SK-N-SH (cell line): Measurements from ENCODE around the gene EIPR1. TPM values are rescaled to one million over a fixed set of nuclear protein-coding genes. Genes with fewer than 3 reads are reported as not detected.

Experiments
- CTCF ChIA-PET: fragments of 300-600, 350-600 bp; formaldehyde crosslinking; extraction: SDS; loops from one replicate; lab custom pipeline; 2021; lab: Yijun Ruan, JAX
- POLR2A ChIA-PET: fragments of 350-600 bp; sonication (Branson Sonifier 250); formaldehyde crosslinking; extraction: SDS; loops from one replicate; lab custom pipeline; 2020; ENCODE audit warnings: antibody characterized with exemption, inconsistent platforms; lab: Yijun Ruan, JAX
- DNase-seq: peaks from one replicate; pipeline ENCODE4 v3.0.0; 2012
- H2AFZ ChIP-seq: fragments of 200-600 bp; sonication (generic); 2 replicates; pipeline ENCODE4 v1.8.1; 2016; ENCODE audit warnings: antibody characterized with exemption, mild to moderate bottlenecking, low read depth
- H3F3A ChIP-seq: fragments of 200-600 bp; sonication (generic); replicated peaks from 2 replicates; pipeline ENCODE3; 2016; ENCODE audit warnings: antibody characterized with exemption, mild to moderate bottlenecking; ENCODE audit not compliant: insufficient read depth
- H3K27ac ChIP-seq, 2 experiments: fragments of 200-500 bp in 1 of 2; fragments of 200-600 bp in 1 of 2; sonication (Bioruptor generic) in 1 of 2; sonication (generic), shearing (Covaris generic) in 1 of 2; 2 replicates each; pipeline versions ENCODE4 v1.5.1 to v1.6.1; 2014 to 2016; ENCODE audit warnings: low read depth in 2 of 2, inconsistent platforms in 1 of 2, low read length in 1 of 2, mild to moderate bottlenecking in 1 of 2, mixed read lengths in 1 of 2
- H3K27me3 ChIP-seq: fragments of 200-600 bp; sonication (generic), shearing (Covaris generic); 2 replicates; pipeline ENCODE4 v1.6.1; 2016; ENCODE audit warnings: mixed run types; ENCODE audit not compliant: insufficient read depth
- H3K36me3 ChIP-seq, 2 experiments: fragments of 200-500 bp in 1 of 2; fragments of 200-600 bp in 1 of 2; sonication (Bioruptor generic) in 1 of 2; sonication (generic) in 1 of 2; replicated peaks in 1 of 2; 2 replicates each; pipeline versions ENCODE3 to v1.5.1; 2014 to 2016; ENCODE audit warnings: low read length in 1 of 2, mild to moderate bottlenecking in 1 of 2; ENCODE audit not compliant: insufficient read depth in 2 of 2, control insufficient read depth in 1 of 2
- H3K4me1 ChIP-seq, 2 experiments: fragments of 200-500 bp in 1 of 2; fragments of 200-600 bp in 1 of 2; sonication (Bioruptor generic) in 1 of 2; sonication (generic), shearing (Covaris generic) in 1 of 2; 2 replicates each; pipeline versions ENCODE4 v1.5.1 to v1.6.1; 2014 to 2016; ENCODE audit warnings: low read depth in 1 of 2, low read length in 1 of 2, mixed run types in 1 of 2; ENCODE audit not compliant: insufficient read depth in 2 of 2, control insufficient read depth in 1 of 2
- H3K4me2 ChIP-seq: fragments of 200-600 bp; sonication (generic), shearing (Covaris generic); 2 replicates; pipeline ENCODE4 v1.6.1; 2017; ENCODE audit warnings: mixed run types
- H3K4me3 ChIP-seq, 2 experiments: fragments of 200-500 bp in 1 of 2; fragments of 200-600 bp in 1 of 2; sonication (Bioruptor generic) in 1 of 2; sonication (generic), shearing (Covaris generic) in 1 of 2; 2 replicates each; pipeline versions ENCODE4 v1.5.1 to v1.8.1; 2014 to 2016; ENCODE audit warnings: low read depth in 2 of 2, inconsistent platforms in 1 of 2, low read length in 1 of 2, mild to moderate bottlenecking in 1 of 2, mixed read lengths in 1 of 2, moderate library complexity in 1 of 2
- H3K79me2 ChIP-seq: fragments of 200-600 bp; sonication (generic); 2 replicates; pipeline ENCODE4 v1.8.1; 2017; ENCODE audit warnings: mild to moderate bottlenecking; ENCODE audit not compliant: insufficient read depth
- H3K9ac ChIP-seq: fragments of 200-600 bp; sonication (generic); 2 replicates; pipeline ENCODE4 v1.6.1; 2017; ENCODE audit warnings: mixed run types
- H3K9me2 ChIP-seq: fragments of 200-600 bp; sonication (generic); 2 replicates; pipeline ENCODE4 v1.6.1; 2017; ENCODE audit warnings: mixed run types
- H3K9me3 ChIP-seq: fragments of 200-600 bp; sonication (generic); 2 replicates; pipeline ENCODE4 v1.6.1; 2017; ENCODE audit warnings: mixed run types, mild to moderate bottlenecking, moderate library complexity
- H4K20me1 ChIP-seq: fragments of 200-600 bp; sonication (generic); 2 replicates; pipeline ENCODE4 v1.6.1; 2017; ENCODE audit warnings: mild to moderate bottlenecking, mixed run types; ENCODE audit not compliant: insufficient read depth
- ELF1 ChIP-seq: IDR thresholded peaks from 2 replicates; pipeline ENCODE4 v1.4.0; 2012
- FOXJ3 ChIP-seq: sonication (generic); formaldehyde crosslinking; IDR thresholded peaks from 2 replicates; pipeline ENCODE4 v1.5.1; 2020; ENCODE audit warnings: mild to moderate bottlenecking, missing genetic modification reagents
- FOXM1 ChIP-seq: IDR thresholded peaks from 2 replicates; pipeline ENCODE4 v1.4.0; 2012; ENCODE audit warnings: low read depth, mild to moderate bottlenecking
- GABPA ChIP-seq: IDR thresholded peaks from 2 replicates; pipeline ENCODE4 v1.4.0; 2012; ENCODE audit warnings: low read depth, mild to moderate bottlenecking
- MEF2A ChIP-seq: IDR thresholded peaks from 2 replicates; pipeline ENCODE4 v1.4.0; 2012; ENCODE audit warnings: low read depth, borderline replicate concordance
- NFIC ChIP-seq: IDR thresholded peaks from 2 replicates; pipeline ENCODE4 v1.4.0; 2012; ENCODE audit warnings: borderline replicate concordance
- NRF1 ChIP-seq: IDR thresholded peaks from 2 replicates; pipeline ENCODE4 v1.6.1; 2012; ENCODE audit warnings: low read depth, mild to moderate bottlenecking, low read length
- POLR2AphosphoS5 ChIP-seq: IDR thresholded peaks from 2 replicates; pipeline ENCODE4 v1.6.1; 2012; ENCODE audit warnings: low read depth, low read length
- RFX5 ChIP-seq: IDR thresholded peaks from 2 replicates; pipeline ENCODE4 v1.6.1; 2012; ENCODE audit warnings: mild to moderate bottlenecking, improper control_type of control experiment, low read length
- TEAD4 ChIP-seq: IDR thresholded peaks from 2 replicates; pipeline ENCODE4 v1.4.0; 2012; ENCODE audit warnings: mild to moderate bottlenecking, borderline replicate concordance; ENCODE audit not compliant: insufficient read depth
- YY1 ChIP-seq: IDR thresholded peaks from 2 replicates; pipeline ENCODE4 v1.4.0; 2012; ENCODE audit warnings: low read depth, mild to moderate bottlenecking
- WGBS: methylation state at CpG from one replicate; pipeline ENCODE4 v1.1.6; 2017; ENCODE audit warnings: low lambda C conversion rate; 5-methylcytosine and 5-hydroxymethylcytosine counted together
- polyA plus RNA-seq, 3 experiments: library from polyadenylated mRNA; depleted of rRNA; stranded (reverse); fragments of >200 nt; gene quantifications; 2 replicates each; pipeline ENCODE4 v1.2.3, GENCODE V29; 2012
- TF ChIP-seq, protein P1 (sequence below): IDR thresholded peaks from 2 replicates; pipeline ENCODE4 v1.4.0; 2012; ENCODE audit warnings: low read depth, borderline replicate concordance
- TF ChIP-seq, protein P2 (sequence below): fragments of 150-350 bp; IDR thresholded peaks from 2 replicates; pipeline ENCODE4 v1.6.1; 2017; ENCODE audit warnings: antibody characterized with exemption, low read length, low read depth, borderline replicate concordance
- TF ChIP-seq, protein P3 (sequence below): IDR thresholded peaks from 2 replicates; pipeline ENCODE4; 2012
- TF ChIP-seq, protein P4 (sequence below): IDR thresholded peaks from 2 replicates; pipeline ENCODE4 v1.4.0; 2012; ENCODE audit warnings: low read depth, borderline replicate concordance
- TF ChIP-seq, protein P5 (sequence below): fragments of 200-600 bp; sonication (generic); IDR thresholded peaks from 2 replicates; pipeline ENCODE4 v1.6.1; 2017; ENCODE audit warnings: antibody characterized with exemption, mild to moderate bottlenecking, moderate library complexity
- TF ChIP-seq, protein P6 (sequence below): IDR thresholded peaks from 2 replicates; pipeline ENCODE4 v1.6.1; 2012; ENCODE audit warnings: mild to moderate bottlenecking, low read depth, low read length, moderate library complexity

Gene EIPR1
- polyA plus RNA-seq, 1 of the 3 experiments (the other 2 are of a cell fraction) = 85.9 TPM

DNA sequence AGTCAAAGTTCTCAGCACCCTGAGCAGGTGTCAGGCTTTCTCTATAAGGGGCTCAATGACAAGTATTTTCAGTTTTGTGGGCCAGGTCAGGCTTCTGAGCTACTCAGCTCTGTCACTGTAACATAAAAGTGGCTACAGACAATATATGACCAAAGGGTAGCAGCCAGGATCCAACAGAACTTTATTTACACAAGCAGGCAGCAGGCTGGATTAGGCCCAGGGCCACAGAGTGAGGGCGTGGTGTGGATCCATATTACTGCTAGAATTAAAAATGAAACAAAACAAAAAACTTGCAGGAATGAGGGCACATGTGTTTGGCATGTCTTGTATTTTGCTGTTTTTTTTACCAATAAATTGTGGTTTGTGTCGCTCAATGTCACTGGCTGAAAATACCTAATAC is 143.7 kb downstream of the EIPR1 start:
- H3K4me3 ChIP-seq = no peak overlapping the region
- H3F3A ChIP-seq = no peaks in the 10 kb centered on the region
- no peaks in the 10 kb centered on the region for H3K79me2 ChIP-seq
- no peak overlapping the region for H3K4me2 ChIP-seq
- no peaks in the 10 kb centered on the region for H4K20me1 ChIP-seq
- ChIA-PET CTCF (no interaction called here), POLR2A (no interaction called here)
- TF ChIP-seq FOXM1 = no peak
- no peak for TF ChIP-seq MEF2A
- TF ChIP-seq, protein P1, sequence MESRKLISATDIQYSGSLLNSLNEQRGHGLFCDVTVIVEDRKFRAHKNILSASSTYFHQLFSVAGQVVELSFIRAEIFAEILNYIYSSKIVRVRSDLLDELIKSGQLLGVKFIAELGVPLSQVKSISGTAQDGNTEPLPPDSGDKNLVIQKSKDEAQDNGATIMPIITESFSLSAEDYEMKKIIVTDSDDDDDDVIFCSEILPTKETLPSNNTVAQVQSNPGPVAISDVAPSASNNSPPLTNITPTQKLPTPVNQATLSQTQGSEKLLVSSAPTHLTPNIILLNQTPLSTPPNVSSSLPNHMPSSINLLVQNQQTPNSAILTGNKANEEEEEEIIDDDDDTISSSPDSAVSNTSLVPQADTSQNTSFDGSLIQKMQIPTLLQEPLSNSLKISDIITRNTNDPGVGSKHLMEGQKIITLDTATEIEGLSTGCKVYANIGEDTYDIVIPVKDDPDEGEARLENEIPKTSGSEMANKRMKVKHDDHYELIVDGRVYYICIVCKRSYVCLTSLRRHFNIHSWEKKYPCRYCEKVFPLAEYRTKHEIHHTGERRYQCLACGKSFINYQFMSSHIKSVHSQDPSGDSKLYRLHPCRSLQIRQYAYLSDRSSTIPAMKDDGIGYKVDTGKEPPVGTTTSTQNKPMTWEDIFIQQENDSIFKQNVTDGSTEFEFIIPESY = no peak
- TF ChIP-seq RFX5 = no peak
- no peak for TF ChIP-seq TEAD4
- TF ChIP-seq, protein P2, sequence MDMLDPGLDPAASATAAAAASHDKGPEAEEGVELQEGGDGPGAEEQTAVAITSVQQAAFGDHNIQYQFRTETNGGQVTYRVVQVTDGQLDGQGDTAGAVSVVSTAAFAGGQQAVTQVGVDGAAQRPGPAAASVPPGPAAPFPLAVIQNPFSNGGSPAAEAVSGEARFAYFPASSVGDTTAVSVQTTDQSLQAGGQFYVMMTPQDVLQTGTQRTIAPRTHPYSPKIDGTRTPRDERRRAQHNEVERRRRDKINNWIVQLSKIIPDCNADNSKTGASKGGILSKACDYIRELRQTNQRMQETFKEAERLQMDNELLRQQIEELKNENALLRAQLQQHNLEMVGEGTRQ = no peak
- no peak for TF ChIP-seq FOXJ3 (CRISPR knock-in tag)
- TF ChIP-seq, protein P3, sequence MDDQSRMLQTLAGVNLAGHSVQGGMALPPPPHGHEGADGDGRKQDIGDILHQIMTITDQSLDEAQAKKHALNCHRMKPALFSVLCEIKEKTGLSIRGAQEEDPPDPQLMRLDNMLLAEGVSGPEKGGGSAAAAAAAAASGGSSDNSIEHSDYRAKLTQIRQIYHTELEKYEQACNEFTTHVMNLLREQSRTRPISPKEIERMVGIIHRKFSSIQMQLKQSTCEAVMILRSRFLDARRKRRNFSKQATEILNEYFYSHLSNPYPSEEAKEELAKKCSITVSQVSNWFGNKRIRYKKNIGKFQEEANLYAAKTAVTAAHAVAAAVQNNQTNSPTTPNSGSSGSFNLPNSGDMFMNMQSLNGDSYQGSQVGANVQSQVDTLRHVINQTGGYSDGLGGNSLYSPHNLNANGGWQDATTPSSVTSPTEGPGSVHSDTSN = no peak
- TF ChIP-seq, protein P4, sequence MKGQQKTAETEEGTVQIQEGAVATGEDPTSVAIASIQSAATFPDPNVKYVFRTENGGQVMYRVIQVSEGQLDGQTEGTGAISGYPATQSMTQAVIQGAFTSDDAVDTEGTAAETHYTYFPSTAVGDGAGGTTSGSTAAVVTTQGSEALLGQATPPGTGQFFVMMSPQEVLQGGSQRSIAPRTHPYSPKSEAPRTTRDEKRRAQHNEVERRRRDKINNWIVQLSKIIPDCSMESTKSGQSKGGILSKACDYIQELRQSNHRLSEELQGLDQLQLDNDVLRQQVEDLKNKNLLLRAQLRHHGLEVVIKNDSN = no peak
- TF ChIP-seq ELF1 = no peak
- TF ChIP-seq NFIC = no peak
- no peak for TF ChIP-seq POLR2AphosphoS5
- TF ChIP-seq, protein P5, sequence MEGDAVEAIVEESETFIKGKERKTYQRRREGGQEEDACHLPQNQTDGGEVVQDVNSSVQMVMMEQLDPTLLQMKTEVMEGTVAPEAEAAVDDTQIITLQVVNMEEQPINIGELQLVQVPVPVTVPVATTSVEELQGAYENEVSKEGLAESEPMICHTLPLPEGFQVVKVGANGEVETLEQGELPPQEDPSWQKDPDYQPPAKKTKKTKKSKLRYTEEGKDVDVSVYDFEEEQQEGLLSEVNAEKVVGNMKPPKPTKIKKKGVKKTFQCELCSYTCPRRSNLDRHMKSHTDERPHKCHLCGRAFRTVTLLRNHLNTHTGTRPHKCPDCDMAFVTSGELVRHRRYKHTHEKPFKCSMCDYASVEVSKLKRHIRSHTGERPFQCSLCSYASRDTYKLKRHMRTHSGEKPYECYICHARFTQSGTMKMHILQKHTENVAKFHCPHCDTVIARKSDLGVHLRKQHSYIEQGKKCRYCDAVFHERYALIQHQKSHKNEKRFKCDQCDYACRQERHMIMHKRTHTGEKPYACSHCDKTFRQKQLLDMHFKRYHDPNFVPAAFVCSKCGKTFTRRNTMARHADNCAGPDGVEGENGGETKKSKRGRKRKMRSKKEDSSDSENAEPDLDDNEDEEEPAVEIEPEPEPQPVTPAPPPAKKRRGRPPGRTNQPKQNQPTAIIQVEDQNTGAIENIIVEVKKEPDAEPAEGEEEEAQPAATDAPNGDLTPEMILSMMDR = no peak
- no peak for TF ChIP-seq NRF1
- TF ChIP-seq, protein P6, sequence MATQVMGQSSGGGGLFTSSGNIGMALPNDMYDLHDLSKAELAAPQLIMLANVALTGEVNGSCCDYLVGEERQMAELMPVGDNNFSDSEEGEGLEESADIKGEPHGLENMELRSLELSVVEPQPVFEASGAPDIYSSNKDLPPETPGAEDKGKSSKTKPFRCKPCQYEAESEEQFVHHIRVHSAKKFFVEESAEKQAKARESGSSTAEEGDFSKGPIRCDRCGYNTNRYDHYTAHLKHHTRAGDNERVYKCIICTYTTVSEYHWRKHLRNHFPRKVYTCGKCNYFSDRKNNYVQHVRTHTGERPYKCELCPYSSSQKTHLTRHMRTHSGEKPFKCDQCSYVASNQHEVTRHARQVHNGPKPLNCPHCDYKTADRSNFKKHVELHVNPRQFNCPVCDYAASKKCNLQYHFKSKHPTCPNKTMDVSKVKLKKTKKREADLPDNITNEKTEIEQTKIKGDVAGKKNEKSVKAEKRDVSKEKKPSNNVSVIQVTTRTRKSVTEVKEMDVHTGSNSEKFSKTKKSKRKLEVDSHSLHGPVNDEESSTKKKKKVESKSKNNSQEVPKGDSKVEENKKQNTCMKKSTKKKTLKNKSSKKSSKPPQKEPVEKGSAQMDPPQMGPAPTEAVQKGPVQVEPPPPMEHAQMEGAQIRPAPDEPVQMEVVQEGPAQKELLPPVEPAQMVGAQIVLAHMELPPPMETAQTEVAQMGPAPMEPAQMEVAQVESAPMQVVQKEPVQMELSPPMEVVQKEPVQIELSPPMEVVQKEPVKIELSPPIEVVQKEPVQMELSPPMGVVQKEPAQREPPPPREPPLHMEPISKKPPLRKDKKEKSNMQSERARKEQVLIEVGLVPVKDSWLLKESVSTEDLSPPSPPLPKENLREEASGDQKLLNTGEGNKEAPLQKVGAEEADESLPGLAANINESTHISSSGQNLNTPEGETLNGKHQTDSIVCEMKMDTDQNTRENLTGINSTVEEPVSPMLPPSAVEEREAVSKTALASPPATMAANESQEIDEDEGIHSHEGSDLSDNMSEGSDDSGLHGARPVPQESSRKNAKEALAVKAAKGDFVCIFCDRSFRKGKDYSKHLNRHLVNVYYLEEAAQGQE = no peak
- no peak for TF ChIP-seq GABPA
- TF ChIP-seq YY1 = no peak
- H3K27ac ChIP-seq = no peak overlapping the region; a peak in 1 of 4 replicates
- no peak overlapping the region for H3K9ac ChIP-seq
- peaks cover 6 to 22% of the 10 kb centered on the region in 2 experiments for H3K36me3 ChIP-seq
- H2AFZ ChIP-seq = no peak overlapping the region
- H3K9me2 ChIP-seq = no peaks in the 10 kb centered on the region
- no peak for DNase-seq
- H3K9me3 ChIP-seq = no peaks in the 10 kb centered on the region
- 97% methylated on average over 2 of the region's 2 CpGs for WGBS
- H3K27me3 ChIP-seq = no peaks in the 10 kb centered on the region
- H3K4me1 ChIP-seq = no peaks in the 10 kb centered on the region
